SK-N-SH (cell line): ENCODE data around the gene KCTD11. TPM values are rescaled to one million over a fixed set of nuclear protein-coding genes. Genes with fewer than 3 reads are reported as not detected.
A peak's percentile ranks its signal among the peaks of the same experiment; 100 is the strongest.

ENCODE experiments used
- CTCF ChIA-PET: fragments of 300-600, 350-600 bp; formaldehyde crosslinking; extraction: SDS; loops from one replicate; lab custom pipeline; 2021; lab: Yijun Ruan, JAX
- POLR2A ChIA-PET: fragments of 350-600 bp; sonication (Branson Sonifier 250); formaldehyde crosslinking; extraction: SDS; loops from one replicate; lab custom pipeline; 2020; ENCODE audit warnings: antibody characterized with exemption, inconsistent platforms; lab: Yijun Ruan, JAX
- DNase-seq: peaks from one replicate; pipeline ENCODE4 v3.0.0; 2012
- H2AFZ ChIP-seq: fragments of 200-600 bp; sonication (generic); 2 replicates; pipeline ENCODE4 v1.8.1; 2016; ENCODE audit warnings: antibody characterized with exemption, mild to moderate bottlenecking, low read depth
- H3F3A ChIP-seq: fragments of 200-600 bp; sonication (generic); replicated peaks from 2 replicates; pipeline ENCODE3; 2016; ENCODE audit warnings: antibody characterized with exemption, mild to moderate bottlenecking; ENCODE audit not compliant: insufficient read depth
- H3K27ac ChIP-seq, 2 experiments: fragments of 200-500 bp in 1 of 2; fragments of 200-600 bp in 1 of 2; sonication (Bioruptor generic) in 1 of 2; sonication (generic), shearing (Covaris generic) in 1 of 2; 2 replicates each; pipeline versions ENCODE4 v1.5.1 to v1.6.1; 2014 to 2016; ENCODE audit warnings: low read depth in 2 of 2, inconsistent platforms in 1 of 2, low read length in 1 of 2, mild to moderate bottlenecking in 1 of 2, mixed read lengths in 1 of 2
- H3K27me3 ChIP-seq: fragments of 200-600 bp; sonication (generic), shearing (Covaris generic); 2 replicates; pipeline ENCODE4 v1.6.1; 2016; ENCODE audit warnings: mixed run types; ENCODE audit not compliant: insufficient read depth
- H3K36me3 ChIP-seq, 2 experiments: fragments of 200-500 bp in 1 of 2; fragments of 200-600 bp in 1 of 2; sonication (Bioruptor generic) in 1 of 2; sonication (generic) in 1 of 2; replicated peaks in 1 of 2; 2 replicates each; pipeline versions ENCODE3 to v1.5.1; 2014 to 2016; ENCODE audit warnings: low read length in 1 of 2, mild to moderate bottlenecking in 1 of 2; ENCODE audit not compliant: insufficient read depth in 2 of 2, control insufficient read depth in 1 of 2
- H3K4me1 ChIP-seq, 2 experiments: fragments of 200-500 bp in 1 of 2; fragments of 200-600 bp in 1 of 2; sonication (Bioruptor generic) in 1 of 2; sonication (generic), shearing (Covaris generic) in 1 of 2; 2 replicates each; pipeline versions ENCODE4 v1.5.1 to v1.6.1; 2014 to 2016; ENCODE audit warnings: low read depth in 1 of 2, low read length in 1 of 2, mixed run types in 1 of 2; ENCODE audit not compliant: insufficient read depth in 2 of 2, control insufficient read depth in 1 of 2
- H3K4me2 ChIP-seq: fragments of 200-600 bp; sonication (generic), shearing (Covaris generic); 2 replicates; pipeline ENCODE4 v1.6.1; 2017; ENCODE audit warnings: mixed run types
- H3K4me3 ChIP-seq, 2 experiments: fragments of 200-500 bp in 1 of 2; fragments of 200-600 bp in 1 of 2; sonication (Bioruptor generic) in 1 of 2; sonication (generic), shearing (Covaris generic) in 1 of 2; 2 replicates each; pipeline versions ENCODE4 v1.5.1 to v1.8.1; 2014 to 2016; ENCODE audit warnings: low read depth in 2 of 2, inconsistent platforms in 1 of 2, low read length in 1 of 2, mild to moderate bottlenecking in 1 of 2, mixed read lengths in 1 of 2, moderate library complexity in 1 of 2
- H3K79me2 ChIP-seq: fragments of 200-600 bp; sonication (generic); 2 replicates; pipeline ENCODE4 v1.8.1; 2017; ENCODE audit warnings: mild to moderate bottlenecking; ENCODE audit not compliant: insufficient read depth
- H3K9ac ChIP-seq: fragments of 200-600 bp; sonication (generic); 2 replicates; pipeline ENCODE4 v1.6.1; 2017; ENCODE audit warnings: mixed run types
- H3K9me2 ChIP-seq: fragments of 200-600 bp; sonication (generic); 2 replicates; pipeline ENCODE4 v1.6.1; 2017; ENCODE audit warnings: mixed run types
- H3K9me3 ChIP-seq: fragments of 200-600 bp; sonication (generic); 2 replicates; pipeline ENCODE4 v1.6.1; 2017; ENCODE audit warnings: mixed run types, mild to moderate bottlenecking, moderate library complexity
- H4K20me1 ChIP-seq: fragments of 200-600 bp; sonication (generic); 2 replicates; pipeline ENCODE4 v1.6.1; 2017; ENCODE audit warnings: mild to moderate bottlenecking, mixed run types; ENCODE audit not compliant: insufficient read depth
- CHD2 ChIP-seq: fragments of 150-350 bp; IDR thresholded peaks from 2 replicates; pipeline ENCODE4 v1.6.1; 2018; ENCODE audit warnings: low read length; ENCODE audit not compliant: partially characterized antibody
- CTCF ChIP-seq: fragments of 200-600 bp; sonication (generic); IDR thresholded peaks from 2 replicates; pipeline ENCODE4 v1.6.1; 2017; ENCODE audit warnings: antibody characterized with exemption, mild to moderate bottlenecking, moderate library complexity
- ELF1 ChIP-seq: IDR thresholded peaks from 2 replicates; pipeline ENCODE4 v1.4.0; 2012
- EZH2phosphoT487 ChIP-seq: fragments of 200-600 bp; sonication (generic); IDR thresholded peaks from 2 replicates; pipeline ENCODE4 v1.6.1; 2017; ENCODE audit warnings: low read depth, mixed run types, mild to moderate bottlenecking, antibody characterized with exemption, moderate library complexity, borderline replicate concordance
- PBX3 ChIP-seq: IDR thresholded peaks from 2 replicates; pipeline ENCODE4; 2012
- RAD21 ChIP-seq: IDR thresholded peaks from 2 replicates; pipeline ENCODE4 v1.6.1; 2012; ENCODE audit warnings: mild to moderate bottlenecking, low read length
- RFX5 ChIP-seq: IDR thresholded peaks from 2 replicates; pipeline ENCODE4 v1.6.1; 2012; ENCODE audit warnings: mild to moderate bottlenecking, improper control_type of control experiment, low read length
- SIN3A ChIP-seq: IDR thresholded peaks from 2 replicates; pipeline ENCODE4 v1.6.1; 2012; ENCODE audit warnings: low read depth, mild to moderate bottlenecking, low read length, moderate library complexity, borderline replicate concordance
- SMC3 ChIP-seq: IDR thresholded peaks from 2 replicates; pipeline ENCODE4 v1.6.1; 2012; ENCODE audit warnings: low read depth, low read length, improper control_type of control experiment
- USF1 ChIP-seq: IDR thresholded peaks from 2 replicates; pipeline ENCODE4 v1.4.0; 2012; ENCODE audit warnings: low read depth, borderline replicate concordance
- USF2 ChIP-seq: fragments of 150-350 bp; IDR thresholded peaks from 2 replicates; pipeline ENCODE4 v1.6.1; 2017; ENCODE audit warnings: antibody characterized with exemption, low read length, low read depth, borderline replicate concordance
- YY1 ChIP-seq: IDR thresholded peaks from 2 replicates; pipeline ENCODE4 v1.4.0; 2012; ENCODE audit warnings: low read depth, mild to moderate bottlenecking
- WGBS: methylation state at CpG from one replicate; pipeline ENCODE4 v1.1.6; 2017; ENCODE audit warnings: low lambda C conversion rate; 5-methylcytosine and 5-hydroxymethylcytosine counted together
- polyA plus RNA-seq, 3 experiments: library from polyadenylated mRNA; depleted of rRNA; stranded (reverse); fragments of >200 nt; gene quantifications; 2 replicates each; pipeline ENCODE4 v1.2.3, GENCODE V29; 2012

The KCTD11 gene
- polyA plus RNA-seq, 1 of the 3 experiments (the other 2 are of a cell fraction) = 9.5 TPM

- TF ChIP-seq USF2 = no peak
These were observed 3.6 kb downstream of the KCTD11 start (continued) for GRCh38 chr17:7355573-7355972.

- 20% methylated on average over 6 of the region's 12 CpGs for WGBS
- peak; percentile 91 for DNase-seq
These were observed 4.1 kb downstream of the KCTD11 start for GRCh38 chr17:7356072-7356549.

GRCh38 chr17:7356756-7357155 is 4.8 kb downstream of the KCTD11 start:
- no peak overlapping the region for H2AFZ ChIP-seq
- peaks cover 13 to 37% of the 10 kb centered on the region in 2 experiments; a peak in 2 of 4 replicates for H3K4me1 ChIP-seq
- H3K36me3 ChIP-seq = no peaks in the 10 kb centered on the region
- ChIA-PET CTCF (interaction anchor here (0.6 to 5.2 kb wide), 43 partner anchors 8 to 331 kb away, joined by 3 to 52 read pairs (median 5); partner anchors contain the start of genes FGF11, NLGN2, PLSCR3 and SENP3), POLR2A (interaction anchor here (0.9 kb wide), 1 partner anchor 80 kb away, joined by 3 read pairs; no protein-coding TSS in a partner anchor)
- no peak for DNase-seq
- no peaks in the 10 kb centered on the region for H3K9me2 ChIP-seq
- H3K4me3 ChIP-seq = no peak overlapping the region
- H3K4me2 ChIP-seq = no peak overlapping the region
- H3K27me3 ChIP-seq = no peaks in the 10 kb centered on the region
- no peaks in the 10 kb centered on the region for H3F3A ChIP-seq
- H3K9ac ChIP-seq = no peak overlapping the region
- 85% methylated on average over 8 of the region's 8 CpGs for WGBS
- no peak for TF ChIP-seq PBX3
- TF ChIP-seq USF1 = no peak
- no peak for TF ChIP-seq ELF1
- TF ChIP-seq EZH2phosphoT487 = no peak
- TF ChIP-seq RFX5 = no peak
- no peak for TF ChIP-seq SIN3A
- H3K9me3 ChIP-seq = no peaks in the 10 kb centered on the region
- no peaks in the 10 kb centered on the region for H4K20me1 ChIP-seq
- no peak overlapping the region for H3K27ac ChIP-seq
- H3K79me2 ChIP-seq = peaks cover 27% of the 10 kb centered on the region

More at GRCh38 chr17:7356072-7356549, 4.1 kb downstream of the KCTD11 start:
- Histone ChIP-seq H3K36me3 (no peaks in the 10 kb centered on the region), H3K9me3 (no peaks in the 10 kb centered on the region), H3K27me3 (no peaks in the 10 kb centered on the region), H3K4me3 (no peak overlapping the region; a peak in 1 of 4 replicates), H2AFZ (no peak overlapping the region), H3K79me2 (peaks cover 29% of the 10 kb centered on the region), H3K9ac (no peak overlapping the region), H3K27ac (no peak overlapping the region; a peak in 1 of 4 replicates), H4K20me1 (no peaks in the 10 kb centered on the region), H3K4me1 (peaks cover 13 to 38% of the 10 kb centered on the region in 2 experiments; a peak in 2 of 4 replicates), H3F3A (peaks cover 3% of the 10 kb centered on the region), H3K4me2 (no peak overlapping the region), H3K9me2 (no peaks in the 10 kb centered on the region)
- TF ChIP-seq CTCF (peak; percentile 82), SMC3 (peak; percentile 76), ELF1 (no peak), SIN3A (0 out of 2 replicates have a peak, but pooled peaks have one; percentile 46), YY1 (no peak), CHD2 (no peak), RAD21 (peak; percentile 86)
- CTCF ChIA-PET = interaction anchor here (0.6 to 5.2 kb wide), 56 partner anchors 8 to 331 kb away, joined by 3 to 52 read pairs (median 4); partner anchors contain the start of genes FGF11, NEURL4, NLGN2 and PLSCR3
- POLR2A ChIA-PET = interaction anchor here (0.7 to 0.9 kb wide), 3 partner anchors 81 to 205 kb away, joined by 3 read pairs; partner anchors contain the start of gene ZBTB4
